Measurements from ENCODE around the gene HACE1.

The HACE1 gene

GRCh38 chr6:104736545-104736944 lies 123.2 kb downstream of the HACE1 start:
- no peaks in the 10 kb centered on the region for H3K4me1 ChIP-seq (ENCODE audit: control insufficient read depth, insufficient read depth, low read length)
- H3K27me3 ChIP-seq (ENCODE audit: control insufficient read depth, insufficient read depth, low read length) = no peaks in the 10 kb centered on the region
- no peak overlapping the region for H3K27ac ChIP-seq (ENCODE audit: low read depth, low read length)
- no peak overlapping the region for H3K4me3 ChIP-seq (ENCODE audit: low read depth, low read length)
- no peaks in the 10 kb centered on the region for H3K9me3 ChIP-seq (ENCODE audit: control insufficient read depth, insufficient read depth, low read length)
- H3K36me3 ChIP-seq (ENCODE audit: control insufficient read depth, insufficient read depth, low read length) = no peaks in the 10 kb centered on the region
- H3K9ac ChIP-seq (ENCODE audit: low read depth, low read length) = no peak overlapping the region

GRCh38 chr6:104730450-104730849 lies 129.3 kb downstream of the HACE1 start:
- Histone ChIP-seq H3K9ac (ENCODE audit: low read depth, low read length) (no peak overlapping the region), H3K27me3 (ENCODE audit: control insufficient read depth, insufficient read depth, low read length) (no peaks in the 10 kb centered on the region), H3K4me3 (ENCODE audit: low read depth, low read length) (no peak overlapping the region), H3K9me3 (ENCODE audit: control insufficient read depth, insufficient read depth, low read length) (no peaks in the 10 kb centered on the region), H3K36me3 (ENCODE audit: control insufficient read depth, insufficient read depth, low read length) (0 out of 2 replicates have a peak, but pooled peaks cover 4% of the 10 kb centered on the region), H3K27ac (ENCODE audit: low read depth, low read length) (no peak overlapping the region), H3K4me1 (ENCODE audit: control insufficient read depth, insufficient read depth, low read length) (peaks cover 8% of the 10 kb centered on the region; the same call in 1 of the 2 replicates)

DNA sequence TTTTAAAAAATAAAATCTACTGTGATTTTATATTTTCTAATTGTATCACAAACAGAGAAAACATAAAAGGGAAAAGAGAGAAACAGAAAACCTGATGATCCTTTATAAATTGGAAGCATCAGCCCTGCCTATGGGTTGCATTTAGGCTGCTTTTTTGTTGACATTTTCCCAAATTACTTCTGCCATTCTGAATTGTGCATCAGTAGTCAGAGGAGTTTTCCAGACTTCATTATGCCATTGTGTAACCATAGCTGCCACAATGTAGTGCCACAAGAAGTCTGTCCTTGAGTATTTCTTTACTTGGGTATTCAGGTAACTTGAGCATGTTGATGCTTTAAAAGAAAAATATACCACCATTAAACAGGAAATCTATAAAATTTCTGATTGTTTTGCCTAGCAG lies 130.3 kb downstream of the HACE1 start:
- no peaks in the 10 kb centered on the region for H3K9me3 ChIP-seq (ENCODE audit: control insufficient read depth, insufficient read depth, low read length)
- H3K36me3 ChIP-seq (ENCODE audit: control insufficient read depth, insufficient read depth, low read length) = 0 out of 2 replicates have a peak, but pooled peaks cover 4% of the 10 kb centered on the region
- H3K4me1 ChIP-seq (ENCODE audit: control insufficient read depth, insufficient read depth, low read length) = peaks cover 8% of the 10 kb centered on the region; the same call in 1 of the 2 replicates
- no peak overlapping the region for H3K4me3 ChIP-seq (ENCODE audit: low read depth, low read length)
- no peak overlapping the region for H3K27ac ChIP-seq (ENCODE audit: low read depth, low read length)
- H3K27me3 ChIP-seq (ENCODE audit: control insufficient read depth, insufficient read depth, low read length) = no peaks in the 10 kb centered on the region
- H3K9ac ChIP-seq (ENCODE audit: low read depth, low read length) = no peak overlapping the region

DNA sequence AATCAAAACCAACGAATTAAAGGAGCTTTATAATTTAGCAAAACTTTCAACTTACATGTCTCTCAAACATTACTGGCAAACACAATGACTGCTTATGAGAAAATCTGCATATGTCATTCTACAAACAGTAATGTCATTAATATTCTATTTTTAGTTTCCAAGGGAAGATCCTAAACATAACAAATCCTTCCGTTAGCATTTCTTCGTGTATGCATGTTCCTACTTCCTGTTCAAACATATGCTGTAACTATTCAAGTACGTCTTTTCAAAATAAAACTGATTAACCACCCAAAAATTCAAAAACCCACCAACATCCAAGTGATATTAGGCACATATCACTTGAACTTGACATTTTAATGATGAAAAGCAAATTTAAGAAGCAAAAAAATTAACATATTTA lies 131.3 kb downstream of the HACE1 start:
- Histone ChIP-seq H3K9ac (ENCODE audit: low read depth, low read length) (no peak overlapping the region), H3K9me3 (ENCODE audit: control insufficient read depth, insufficient read depth, low read length) (no peaks in the 10 kb centered on the region), H3K4me3 (ENCODE audit: low read depth, low read length) (no peak overlapping the region; the same call in 1 of the 2 replicates), H3K4me1 (ENCODE audit: control insufficient read depth, insufficient read depth, low read length) (peaks cover 8% of the 10 kb centered on the region; the same call in 1 of the 2 replicates), H3K36me3 (ENCODE audit: control insufficient read depth, insufficient read depth, low read length) (0 out of 2 replicates have a peak, but pooled peaks cover 4% of the 10 kb centered on the region), H3K27ac (ENCODE audit: low read depth, low read length) (no peak overlapping the region), H3K27me3 (ENCODE audit: control insufficient read depth, insufficient read depth, low read length) (no peaks in the 10 kb centered on the region)

DNA sequence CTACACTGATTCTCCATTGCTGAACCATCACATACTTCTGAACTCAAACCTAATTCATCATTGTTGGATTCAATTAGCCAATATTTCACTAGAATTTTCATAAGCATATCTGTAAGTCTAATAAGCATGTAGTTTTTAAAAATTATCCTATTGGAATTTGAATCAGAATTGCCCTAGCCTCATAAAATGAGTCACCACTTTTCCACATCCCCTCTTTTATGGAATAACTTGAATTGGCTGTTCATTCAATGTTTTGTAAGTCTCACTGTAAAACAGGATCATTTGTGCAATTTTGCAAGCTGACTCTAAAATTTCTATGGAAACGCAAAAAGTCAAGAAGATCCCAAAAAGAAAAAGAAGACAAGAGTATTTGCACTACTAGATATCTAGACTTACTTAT lies 141.0 kb downstream of the HACE1 start:
- H3K4me3 ChIP-seq (ENCODE audit: low read depth, low read length) = no peak overlapping the region
- no peaks in the 10 kb centered on the region for H3K36me3 ChIP-seq (ENCODE audit: control insufficient read depth, insufficient read depth, low read length)
- H3K9me3 ChIP-seq (ENCODE audit: control insufficient read depth, insufficient read depth, low read length) = no peaks in the 10 kb centered on the region
- H3K27me3 ChIP-seq (ENCODE audit: control insufficient read depth, insufficient read depth, low read length) = no peaks in the 10 kb centered on the region
- H3K4me1 ChIP-seq (ENCODE audit: control insufficient read depth, insufficient read depth, low read length) = no peaks in the 10 kb centered on the region
- H3K27ac ChIP-seq (ENCODE audit: low read depth, low read length) = no peak overlapping the region
- no peak overlapping the region for H3K9ac ChIP-seq (ENCODE audit: low read depth, low read length)

GRCh38 chr6:104716858-104717257 lies 142.9 kb downstream of the HACE1 start:
- H3K27me3 ChIP-seq (ENCODE audit: control insufficient read depth, insufficient read depth, low read length) = no peaks in the 10 kb centered on the region
- H3K36me3 ChIP-seq (ENCODE audit: control insufficient read depth, insufficient read depth, low read length) = no peaks in the 10 kb centered on the region
- H3K4me3 ChIP-seq (ENCODE audit: low read depth, low read length) = no peak overlapping the region
- no peak overlapping the region for H3K9ac ChIP-seq (ENCODE audit: low read depth, low read length)
- H3K9me3 ChIP-seq (ENCODE audit: control insufficient read depth, insufficient read depth, low read length) = no peaks in the 10 kb centered on the region
- no peak overlapping the region for H3K27ac ChIP-seq (ENCODE audit: low read depth, low read length)
- H3K4me1 ChIP-seq (ENCODE audit: control insufficient read depth, insufficient read depth, low read length) = no peaks in the 10 kb centered on the region

DNA sequence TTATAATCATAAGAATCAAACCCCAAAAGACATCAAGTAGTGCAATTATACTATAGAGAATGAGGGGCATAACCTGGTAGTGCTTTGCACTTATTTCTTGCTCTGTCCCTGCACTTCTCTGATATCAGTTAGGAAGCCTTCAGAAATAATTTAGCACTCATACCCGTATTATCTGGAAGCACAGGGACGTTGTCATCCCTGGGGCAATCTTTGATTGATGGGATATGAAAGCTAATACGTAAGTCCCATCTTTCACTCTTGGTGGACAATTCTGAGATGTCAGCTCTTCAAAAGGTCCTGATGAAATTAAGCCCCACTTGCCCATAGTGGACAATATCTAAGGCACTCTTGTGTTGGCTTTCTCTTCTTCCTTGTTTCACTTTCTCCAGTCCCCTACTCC lies 144.9 kb downstream of the HACE1 start:
- H3K9me3 ChIP-seq (ENCODE audit: control insufficient read depth, insufficient read depth, low read length) = no peaks in the 10 kb centered on the region
- no peak overlapping the region for H3K9ac ChIP-seq (ENCODE audit: low read depth, low read length)
- no peak overlapping the region for H3K27ac ChIP-seq (ENCODE audit: low read depth, low read length)
- no peaks in the 10 kb centered on the region; the same call in 1 of the 2 replicates for H3K4me1 ChIP-seq (ENCODE audit: control insufficient read depth, insufficient read depth, low read length)
- H3K4me3 ChIP-seq (ENCODE audit: low read depth, low read length) = no peak overlapping the region
- no peaks in the 10 kb centered on the region for H3K27me3 ChIP-seq (ENCODE audit: control insufficient read depth, insufficient read depth, low read length)
- H3K36me3 ChIP-seq (ENCODE audit: control insufficient read depth, insufficient read depth, low read length) = no peaks in the 10 kb centered on the region

DNA sequence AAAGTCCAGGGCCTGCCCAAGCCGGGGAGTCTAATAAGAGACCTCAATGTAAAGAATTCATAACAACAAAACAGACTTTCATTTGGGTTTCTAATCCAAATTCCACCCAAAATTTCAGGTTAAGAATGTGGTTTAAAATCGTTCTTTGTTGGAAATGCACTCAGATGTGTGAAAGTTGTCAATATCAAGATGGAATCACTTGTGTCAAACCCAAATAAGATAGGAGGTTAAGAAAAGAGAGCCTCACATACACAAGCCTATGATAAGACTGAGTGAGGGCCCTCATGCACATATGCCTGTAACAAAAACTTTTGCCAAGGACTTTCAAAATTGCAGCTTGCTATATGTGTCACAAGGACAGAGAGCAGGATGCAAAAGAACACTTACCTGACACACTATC lies 145.7 kb downstream of the HACE1 start:
- Histone ChIP-seq H3K9ac (ENCODE audit: low read depth, low read length) (no peak overlapping the region), H3K9me3 (ENCODE audit: control insufficient read depth, insufficient read depth, low read length) (no peaks in the 10 kb centered on the region), H3K27ac (ENCODE audit: low read depth, low read length) (no peak overlapping the region), H3K36me3 (ENCODE audit: control insufficient read depth, insufficient read depth, low read length) (no peaks in the 10 kb centered on the region), H3K4me3 (ENCODE audit: low read depth, low read length) (no peak overlapping the region), H3K4me1 (ENCODE audit: control insufficient read depth, insufficient read depth, low read length) (no peaks in the 10 kb centered on the region; the same call in 1 of the 2 replicates), H3K27me3 (ENCODE audit: control insufficient read depth, insufficient read depth, low read length) (no peaks in the 10 kb centered on the region)

DNA sequence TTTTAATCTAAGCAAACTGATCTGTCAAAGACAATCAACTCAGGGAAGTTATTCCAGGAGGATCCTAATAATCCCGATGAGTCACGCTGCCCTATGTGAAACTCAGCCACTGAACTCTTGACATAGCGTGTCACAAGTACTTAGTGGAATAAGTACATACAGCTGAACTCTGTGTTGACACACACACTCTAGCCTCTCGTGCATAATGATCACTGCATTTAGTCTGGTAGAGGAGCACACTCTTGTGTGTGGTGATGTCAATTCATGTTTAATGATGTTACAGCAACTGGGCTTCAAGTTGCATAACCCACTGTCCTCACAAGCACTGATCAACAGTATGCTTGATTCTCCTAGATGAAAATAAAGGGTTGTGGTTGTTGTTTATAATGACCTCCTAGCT lies 148.3 kb downstream of the HACE1 start:
- no peak overlapping the region for H3K27ac ChIP-seq (ENCODE audit: low read depth, low read length)
- no peaks in the 10 kb centered on the region for H3K36me3 ChIP-seq (ENCODE audit: control insufficient read depth, insufficient read depth, low read length)
- H3K9me3 ChIP-seq (ENCODE audit: control insufficient read depth, insufficient read depth, low read length) = no peaks in the 10 kb centered on the region
- H3K27me3 ChIP-seq (ENCODE audit: control insufficient read depth, insufficient read depth, low read length) = no peaks in the 10 kb centered on the region
- H3K4me3 ChIP-seq (ENCODE audit: low read depth, low read length) = no peak overlapping the region
- H3K9ac ChIP-seq (ENCODE audit: low read depth, low read length) = no peak overlapping the region
- H3K4me1 ChIP-seq (ENCODE audit: control insufficient read depth, insufficient read depth, low read length) = no peaks in the 10 kb centered on the region; the same call in 1 of the 2 replicates

DNA sequence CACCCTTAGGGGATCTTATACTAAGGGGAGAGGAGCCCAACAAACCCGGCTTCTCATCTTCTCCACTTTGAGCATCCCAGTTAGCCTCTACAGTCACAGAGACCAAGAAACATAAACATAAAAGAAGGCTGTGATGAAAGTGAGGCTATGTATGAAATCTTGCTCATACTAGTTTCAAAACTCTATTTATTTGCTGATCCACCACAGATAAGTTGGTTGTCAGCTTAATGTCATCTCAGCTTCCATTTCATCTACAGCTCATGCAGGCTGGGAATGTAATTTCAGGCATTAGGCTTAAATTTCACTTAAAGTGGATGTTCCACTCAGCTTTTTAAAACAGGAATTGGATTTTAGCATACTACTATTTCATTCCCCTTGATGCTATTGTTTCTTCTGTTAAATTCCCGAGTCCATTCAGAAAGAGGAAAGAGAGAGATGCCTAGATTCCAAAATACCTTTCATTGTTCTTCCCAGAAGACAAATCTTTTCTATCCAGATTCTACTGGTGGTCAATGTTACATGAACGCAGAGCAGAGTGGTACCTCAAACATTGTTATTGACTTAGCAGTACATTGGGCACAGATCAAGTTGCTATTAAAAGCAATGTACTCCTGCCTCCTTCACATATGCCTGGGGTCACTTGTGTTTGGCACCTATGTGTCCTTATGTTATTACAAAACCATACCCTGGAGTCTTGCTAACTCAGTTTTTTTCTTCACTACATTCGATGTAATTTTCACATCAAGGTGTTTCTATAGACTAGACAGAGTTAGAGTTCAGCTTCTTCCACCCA lies 149.0 kb downstream of the HACE1 start:
- Histone ChIP-seq H3K9me3 (ENCODE audit: control insufficient read depth, insufficient read depth, low read length) (no peaks in the 10 kb centered on the region), H3K9ac (ENCODE audit: low read depth, low read length) (no peak overlapping the region), H3K36me3 (ENCODE audit: control insufficient read depth, insufficient read depth, low read length) (no peaks in the 10 kb centered on the region), H3K4me1 (ENCODE audit: control insufficient read depth, insufficient read depth, low read length) (no peaks in the 10 kb centered on the region; the same call in 1 of the 2 replicates), H3K27ac (ENCODE audit: low read depth, low read length) (no peak overlapping the region), H3K27me3 (ENCODE audit: control insufficient read depth, insufficient read depth, low read length) (no peaks in the 10 kb centered on the region), H3K4me3 (ENCODE audit: low read depth, low read length) (no peak overlapping the region)

DNA sequence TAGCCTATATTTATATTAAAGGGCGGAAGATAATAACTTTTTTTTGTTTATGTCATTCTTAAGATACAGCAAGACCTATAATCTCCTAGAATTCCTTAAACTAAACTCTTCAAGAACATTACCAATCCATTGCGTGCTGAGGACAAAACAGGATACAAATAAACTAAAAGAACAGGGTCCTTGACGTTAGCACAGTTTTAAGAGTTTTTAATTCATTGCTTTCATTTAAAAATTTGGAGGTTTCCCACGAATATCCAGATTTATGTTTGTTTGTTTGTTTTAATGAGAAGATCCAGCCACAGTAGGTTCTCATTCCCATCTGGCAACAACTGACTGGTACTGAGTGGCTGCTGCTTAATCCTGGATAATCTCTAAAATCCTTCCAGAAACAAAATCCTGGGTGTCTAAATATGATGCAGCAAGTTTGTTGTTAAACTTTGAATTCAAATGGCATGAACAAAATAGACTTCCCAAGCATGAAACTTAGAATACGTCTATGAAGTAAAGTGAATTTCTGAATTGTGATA lies 153.7 kb downstream of the HACE1 start:
- Histone ChIP-seq H3K27ac (ENCODE audit: low read depth, low read length) (no peak overlapping the region), H3K9ac (ENCODE audit: low read depth, low read length) (no peak overlapping the region)

More for the DNA sequence above, 153.7 kb downstream of the HACE1 start:
- H3K36me3 ChIP-seq (ENCODE audit: control insufficient read depth, insufficient read depth, low read length) = no peaks in the 10 kb centered on the region
- no peak overlapping the region for H3K4me3 ChIP-seq (ENCODE audit: low read depth, low read length)
- H3K4me1 ChIP-seq (ENCODE audit: control insufficient read depth, insufficient read depth, low read length) = peaks cover 4% of the 10 kb centered on the region; the same call in 1 of the 2 replicates
- H3K27me3 ChIP-seq (ENCODE audit: control insufficient read depth, insufficient read depth, low read length) = no peaks in the 10 kb centered on the region
- no peaks in the 10 kb centered on the region for H3K9me3 ChIP-seq (ENCODE audit: control insufficient read depth, insufficient read depth, low read length)
